ENCODE results near the gene LRIG2.
"Not testable (repeated sequence)": the region's sequence is repeated elsewhere in the genome, so short reads cannot be mapped to it uniquely, and the experiment has no call there.

The LRIG2 gene

DNA sequence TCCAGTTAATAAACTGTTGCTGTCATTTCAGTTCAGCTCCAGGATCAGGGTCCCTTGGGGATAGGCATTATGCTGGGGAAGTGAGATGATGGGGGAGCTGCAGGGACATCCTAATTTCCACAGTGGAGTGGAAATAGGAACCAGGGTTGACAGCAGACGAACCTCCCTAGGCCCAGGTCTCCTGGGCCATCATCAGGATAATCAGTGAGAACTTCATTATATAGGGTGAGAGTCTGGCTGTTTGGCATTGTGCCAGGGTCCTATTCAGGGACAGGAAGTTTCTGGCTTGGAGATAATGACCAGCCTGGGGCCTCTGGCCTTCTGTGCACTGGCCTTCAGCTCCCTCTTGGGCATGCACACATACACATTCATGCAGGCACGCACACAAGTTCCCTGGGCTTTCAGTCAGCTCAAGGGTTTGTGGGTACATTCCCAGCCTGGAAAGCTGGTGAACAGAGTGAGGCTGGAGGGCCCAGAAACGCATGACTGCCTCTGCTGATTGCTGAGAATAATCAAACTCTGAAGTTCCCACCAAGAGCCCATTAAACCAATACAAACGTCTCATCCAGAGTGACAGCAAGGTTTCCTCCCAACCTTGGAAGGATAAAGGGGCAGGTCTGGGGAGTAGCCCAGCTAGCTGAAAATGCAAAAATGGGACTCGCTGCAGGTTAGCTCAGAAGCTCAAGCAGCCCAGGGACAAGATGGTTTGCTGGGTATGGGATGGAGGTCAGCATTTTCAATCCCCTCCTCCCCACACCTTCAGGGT is 13.9 kb upstream of the LRIG2 start:
- FAIRE-seq, result no peak
- DNase-seq (ENCODE audit: insufficient read length, low spot score), result no peak

DNA sequence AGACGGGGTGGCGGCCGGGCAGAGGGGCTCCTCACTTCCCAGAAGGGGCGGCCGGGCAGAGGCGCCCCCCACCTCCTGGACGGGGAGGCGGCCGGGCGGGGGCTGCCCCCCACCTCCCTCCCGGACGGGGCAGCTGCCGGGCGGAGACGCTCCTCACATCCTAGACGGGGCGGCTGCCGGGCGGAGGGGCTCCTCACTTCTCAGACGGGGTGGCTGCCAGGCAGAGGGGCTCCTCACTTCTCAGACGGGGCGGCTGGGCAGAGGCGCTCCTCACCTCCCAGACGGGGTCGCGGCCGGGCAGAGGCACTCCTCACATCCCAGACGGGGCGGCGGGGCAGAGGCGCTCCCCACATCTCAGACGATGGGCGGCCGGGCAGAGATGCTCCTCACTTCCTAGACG is 9.5 kb upstream of the LRIG2 start:
- not testable (repeated sequence) for FAIRE-seq; DNase-seq (ENCODE audit: insufficient read length, low spot score)

DNA sequence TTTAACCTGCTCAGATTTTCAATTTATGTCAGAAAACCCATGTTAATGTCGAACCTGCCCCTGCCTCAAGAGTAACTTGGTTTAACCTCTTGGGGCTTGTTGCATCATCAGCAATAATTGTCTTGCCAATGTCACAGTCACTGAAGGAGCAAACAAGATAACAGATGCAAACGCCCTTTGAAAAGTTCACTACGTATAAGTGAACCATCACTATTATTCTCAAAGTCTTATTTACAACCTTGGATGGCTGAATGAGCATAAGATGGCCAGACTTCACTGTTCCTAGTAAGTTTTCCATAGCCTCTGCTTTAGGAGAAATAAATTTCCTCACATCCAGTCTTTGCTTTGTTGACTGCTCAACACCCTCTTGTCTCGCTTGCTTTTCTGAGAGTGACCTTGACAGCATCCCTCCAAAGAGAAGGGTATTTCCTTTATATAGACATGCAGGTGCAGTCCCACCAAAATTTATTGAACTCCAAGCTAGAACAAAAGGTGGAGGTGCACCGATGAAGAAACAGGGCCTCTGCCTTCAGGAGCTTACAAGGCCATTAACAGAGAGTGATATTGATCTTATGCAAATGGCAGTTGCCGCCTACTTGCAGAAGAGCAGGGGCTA is 749 bp upstream of the LRIG2 start:
- no peak for FAIRE-seq

DNA sequence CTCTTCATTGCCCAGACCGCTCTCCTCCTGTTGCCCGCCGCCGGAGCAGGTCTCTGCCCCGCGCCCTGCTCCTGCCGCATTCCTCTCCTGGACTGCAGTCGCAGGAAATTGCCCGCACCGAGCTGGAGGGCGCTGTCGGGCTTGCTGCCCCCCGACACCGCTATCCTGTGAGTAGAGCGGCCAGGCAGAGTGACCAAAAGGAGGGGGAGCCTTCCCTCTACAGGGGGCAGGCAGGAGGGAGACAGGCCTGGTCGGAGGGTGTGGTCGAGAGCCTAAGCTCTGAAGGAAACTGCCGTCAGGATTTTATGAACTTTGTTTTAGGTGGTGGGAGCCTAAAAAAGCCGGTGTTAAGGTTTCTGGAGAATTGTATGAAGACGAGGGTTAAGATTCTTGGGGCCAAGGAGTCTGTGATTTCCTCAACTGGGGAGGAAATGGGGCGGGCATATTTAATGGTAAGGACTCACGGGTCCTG is 517 bp downstream of the LRIG2 start:
- FAIRE-seq (no peak), DNase-seq (ENCODE audit: insufficient read length, low spot score) (no peak)

More for the DNA sequence above, 749 bp upstream of the LRIG2 start:
- DNase-seq (ENCODE audit: insufficient read length, low spot score), result no peak

DNA sequence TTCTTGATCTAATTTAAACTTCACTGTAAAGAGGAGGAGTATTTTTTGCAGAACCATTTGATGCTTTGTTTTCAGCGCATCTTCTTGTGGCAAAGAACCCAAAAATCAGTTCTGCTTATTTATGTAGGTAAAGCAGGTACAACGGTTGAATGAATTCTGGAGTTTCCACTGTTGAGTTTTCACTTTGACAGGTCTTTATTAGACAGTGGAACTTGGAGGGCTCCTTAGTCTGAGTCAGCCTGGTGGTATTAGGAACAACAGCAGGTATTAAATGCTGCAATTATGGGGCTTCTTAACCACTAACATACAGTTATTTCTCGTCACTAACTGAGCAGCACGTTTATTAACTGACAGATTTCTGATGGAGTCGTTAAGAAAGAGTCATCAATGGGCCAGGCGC is 1.2 kb downstream of the LRIG2 start:
- FAIRE-seq, result no peak
- no peak for DNase-seq (ENCODE audit: insufficient read length, low spot score)

DNA sequence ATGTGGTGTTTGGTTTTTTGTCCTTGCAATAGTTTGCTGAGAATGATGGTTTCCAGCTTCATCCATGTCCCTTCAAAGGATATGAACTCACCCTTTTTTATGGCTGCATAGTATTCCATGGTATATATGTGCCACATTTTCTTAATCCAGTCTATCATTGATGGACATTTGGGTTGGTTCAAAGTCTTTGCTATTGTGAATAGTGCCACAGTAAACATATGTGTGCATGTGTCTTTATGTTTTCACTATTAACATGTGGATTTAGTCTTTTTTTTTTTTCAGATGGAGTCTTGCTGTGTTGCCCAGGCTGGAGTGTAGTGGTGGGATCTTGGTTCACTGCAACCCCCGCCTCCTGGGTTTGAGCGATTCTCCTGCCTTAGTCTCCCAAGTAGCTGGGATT is 5.0 kb downstream of the LRIG2 start:
- not testable (repeated sequence) for FAIRE-seq; DNase-seq (ENCODE audit: insufficient read length, low spot score)

DNA sequence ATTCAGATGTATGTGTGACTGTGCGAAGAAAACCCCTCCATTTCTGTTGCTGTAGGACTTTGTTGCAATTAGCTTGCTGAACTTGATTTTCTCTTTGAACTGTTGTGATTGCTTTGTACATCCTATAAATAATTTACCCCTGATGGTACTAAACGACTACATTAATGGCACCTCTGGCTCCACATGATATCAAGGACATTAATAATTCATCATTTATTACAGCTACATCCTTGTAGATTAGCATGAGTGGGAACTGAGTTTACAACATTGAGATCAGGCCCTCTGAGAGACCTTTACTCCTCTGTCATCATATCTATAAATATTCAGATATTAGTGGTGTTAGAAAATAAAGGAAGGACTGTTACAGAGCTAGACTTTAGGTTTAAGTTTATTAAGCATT is 13.5 kb downstream of the LRIG2 start:
- FAIRE-seq, result no peak

DNA sequence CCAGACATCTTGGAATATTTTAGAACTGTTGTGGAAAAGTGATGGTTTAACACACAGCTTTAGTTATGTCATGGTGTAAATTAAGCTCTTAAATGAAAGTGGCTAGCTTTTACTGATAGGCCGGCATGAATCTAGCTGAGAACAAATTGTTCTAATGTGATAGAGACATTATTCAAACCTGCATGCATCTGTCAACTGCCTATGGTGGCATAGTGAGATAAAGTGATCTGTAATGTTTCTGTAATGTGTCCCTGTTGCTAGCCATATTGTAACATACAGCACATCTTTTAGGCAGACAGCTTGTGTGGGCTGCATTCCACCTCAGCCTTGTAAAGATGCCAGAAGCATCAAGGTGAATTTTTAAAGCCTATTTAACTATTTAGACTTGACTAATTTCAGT is 16.0 kb downstream of the LRIG2 start:
- DNase-seq (ENCODE audit: insufficient read length, low spot score) (no peak), FAIRE-seq (no peak)

More for the DNA sequence above, 13.5 kb downstream of the LRIG2 start:
- no peak for DNase-seq (ENCODE audit: insufficient read length, low spot score)

DNA sequence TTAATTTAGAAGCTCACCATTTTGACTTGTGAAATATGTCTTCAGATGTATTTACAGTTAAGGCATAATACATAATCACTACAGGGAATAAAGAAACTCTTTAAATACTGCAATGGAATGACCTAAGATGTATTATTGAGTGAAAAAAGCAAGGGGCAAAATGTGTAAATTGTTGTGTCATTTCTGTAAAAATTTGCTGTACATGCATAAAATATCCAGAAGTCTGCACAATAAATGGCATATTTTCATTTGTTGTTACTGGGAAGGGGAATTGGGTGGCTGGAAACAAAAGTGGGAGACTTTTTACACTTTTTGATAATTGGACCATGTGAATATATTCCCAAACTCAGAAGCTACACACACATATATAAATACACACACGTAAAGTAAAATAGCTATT is 17.1 kb downstream of the LRIG2 start:
- FAIRE-seq, result no peak
- DNase-seq (ENCODE audit: insufficient read length, low spot score), result no peak

DNA sequence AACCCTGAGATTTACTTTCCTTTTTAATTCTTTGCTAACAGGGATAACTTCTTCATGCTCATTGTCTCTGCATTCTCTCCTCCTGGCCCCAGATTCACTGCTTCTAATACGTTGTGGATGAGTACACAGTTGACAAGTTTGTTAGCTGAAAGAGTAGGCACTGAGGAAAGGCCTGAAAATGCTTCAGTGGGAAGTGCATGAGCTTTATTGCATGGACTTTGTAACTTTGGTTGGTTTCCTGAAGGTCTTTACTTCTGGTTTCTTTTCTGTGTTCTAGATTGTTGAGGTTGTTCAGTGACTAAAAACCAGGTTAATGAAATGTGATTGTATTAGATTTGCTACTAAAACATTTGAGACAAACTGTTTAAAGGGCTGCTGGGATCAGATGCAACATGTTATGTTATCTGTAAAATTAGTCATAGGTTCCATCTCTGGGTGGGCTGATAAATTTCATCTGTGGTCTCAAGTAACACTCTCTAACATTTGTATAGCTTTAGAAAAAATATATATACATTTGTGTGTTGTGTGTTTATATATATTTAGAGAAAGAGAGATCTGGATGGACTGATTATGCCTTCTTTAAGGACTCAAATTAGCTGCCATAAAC is 19.1 kb downstream of the LRIG2 start:
- DNase-seq (ENCODE audit: insufficient read length, low spot score) (no peak), FAIRE-seq (peak; percentile 42)

DNA sequence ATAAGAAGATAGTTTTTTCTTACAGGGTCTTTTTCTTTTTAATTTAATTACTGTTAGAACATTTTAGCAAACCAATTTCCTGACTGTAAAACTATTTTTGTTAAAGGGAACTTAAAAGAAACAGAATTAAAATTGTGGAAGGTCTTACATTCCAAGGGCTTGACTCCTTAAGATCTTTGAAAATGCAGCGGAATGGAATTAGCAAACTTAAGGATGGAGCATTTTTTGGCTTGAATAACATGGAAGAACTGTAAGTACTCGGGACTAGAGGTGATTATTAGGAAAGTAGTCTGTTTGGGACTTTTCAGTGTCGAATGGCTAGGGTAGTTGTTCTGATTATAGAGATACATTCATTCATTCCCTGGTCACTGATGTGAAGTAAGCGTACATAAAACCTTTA is 21.5 kb downstream of the LRIG2 start:
- DNase-seq (ENCODE audit: insufficient read length, low spot score), result no peak
- no peak for FAIRE-seq

DNA sequence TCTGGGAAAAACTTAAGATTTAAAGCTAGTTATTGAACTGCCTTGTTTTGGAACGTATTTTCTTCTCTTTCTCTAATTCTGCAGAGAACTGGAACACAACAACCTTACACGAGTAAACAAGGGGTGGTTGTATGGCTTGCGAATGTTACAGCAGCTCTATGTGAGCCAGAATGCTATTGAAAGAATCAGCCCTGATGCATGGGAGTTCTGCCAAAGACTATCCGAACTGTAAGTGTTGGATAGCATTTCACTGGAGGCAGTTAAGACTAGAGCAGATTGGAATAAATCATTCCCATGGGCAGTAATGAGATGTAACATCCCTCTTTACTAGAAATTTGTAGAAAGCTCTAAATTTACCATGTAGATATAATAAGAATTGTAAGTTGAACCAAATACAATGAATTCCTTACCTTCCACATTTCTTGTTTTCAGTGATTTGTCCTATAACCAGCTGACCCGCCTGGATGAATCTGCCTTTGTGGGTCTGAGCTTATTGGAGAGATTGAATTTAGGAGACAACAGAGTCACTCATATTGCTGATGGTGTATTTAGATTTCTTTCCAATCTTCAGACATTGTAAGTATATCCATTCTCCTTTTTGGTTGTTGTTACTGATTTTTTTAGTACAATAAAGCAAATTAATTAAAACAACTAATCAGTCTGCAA is 22.9 kb downstream of the LRIG2 start:
- no peak for FAIRE-seq
- DNase-seq (ENCODE audit: insufficient read length, low spot score), result no peak

DNA sequence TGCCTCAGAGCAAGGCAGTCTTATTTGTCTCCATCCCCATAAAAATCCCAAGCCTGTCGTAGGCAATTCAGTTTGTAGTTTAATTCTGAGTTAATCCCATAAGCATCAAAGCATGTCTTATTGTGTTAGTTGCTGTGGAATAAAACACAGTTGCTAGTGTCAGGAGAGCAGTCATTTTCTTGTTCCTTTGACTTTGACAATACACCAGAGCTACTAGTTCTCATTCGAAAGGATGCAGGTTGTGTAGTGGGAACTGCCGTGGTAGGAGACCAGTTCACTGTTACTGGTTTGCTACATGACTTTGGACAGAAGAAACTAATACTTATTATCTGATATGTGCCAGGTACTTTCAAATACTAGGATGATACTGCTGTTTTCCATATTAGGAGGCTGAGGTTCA is 23.5 kb downstream of the LRIG2 start:
- no peak for DNase-seq (ENCODE audit: insufficient read length, low spot score)

DNA sequence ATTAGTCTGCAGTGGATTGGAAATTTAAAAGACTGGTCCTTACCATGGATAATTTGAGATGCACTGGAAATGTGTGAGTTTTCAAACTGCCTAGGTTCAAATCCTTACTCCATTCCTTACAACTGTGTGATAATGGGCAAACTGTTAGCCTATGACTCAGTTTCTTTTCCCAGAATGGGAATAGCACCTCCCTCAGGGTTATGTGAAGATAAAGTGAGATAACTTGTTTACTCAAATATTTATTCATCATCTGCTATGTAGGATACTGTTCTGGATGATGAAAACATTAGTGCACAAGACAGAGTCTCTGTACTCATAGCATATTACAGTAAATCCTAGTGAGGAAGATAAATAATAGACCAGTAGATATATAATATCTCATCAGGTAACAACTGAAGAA is 28.6 kb downstream of the LRIG2 start:
- DNase-seq (ENCODE audit: insufficient read length, low spot score), result no peak
- FAIRE-seq, result no peak

More for the DNA sequence above, 23.5 kb downstream of the LRIG2 start:
- no peak for FAIRE-seq

DNA sequence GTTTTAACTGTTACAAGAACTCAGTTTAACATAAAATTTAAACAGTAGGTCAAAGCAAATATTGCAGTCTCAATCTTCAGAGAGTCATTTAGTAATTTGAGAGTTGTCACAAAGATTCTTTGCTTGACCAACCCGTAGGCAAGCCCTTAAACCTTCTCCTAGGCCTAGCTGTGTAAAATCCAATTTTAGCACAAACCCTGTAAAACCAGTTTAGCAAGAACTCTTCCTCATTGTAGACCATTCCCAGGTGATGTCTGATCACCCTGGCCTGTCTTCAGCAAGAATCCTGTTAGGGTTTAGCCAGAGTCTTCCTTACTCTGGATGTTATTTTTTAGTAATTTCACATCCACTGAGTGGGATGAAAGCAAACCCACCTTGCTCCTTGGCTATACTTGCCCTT is 30.1 kb downstream of the LRIG2 start:
- no peak for FAIRE-seq
- DNase-seq (ENCODE audit: insufficient read length, low spot score), result no peak

DNA sequence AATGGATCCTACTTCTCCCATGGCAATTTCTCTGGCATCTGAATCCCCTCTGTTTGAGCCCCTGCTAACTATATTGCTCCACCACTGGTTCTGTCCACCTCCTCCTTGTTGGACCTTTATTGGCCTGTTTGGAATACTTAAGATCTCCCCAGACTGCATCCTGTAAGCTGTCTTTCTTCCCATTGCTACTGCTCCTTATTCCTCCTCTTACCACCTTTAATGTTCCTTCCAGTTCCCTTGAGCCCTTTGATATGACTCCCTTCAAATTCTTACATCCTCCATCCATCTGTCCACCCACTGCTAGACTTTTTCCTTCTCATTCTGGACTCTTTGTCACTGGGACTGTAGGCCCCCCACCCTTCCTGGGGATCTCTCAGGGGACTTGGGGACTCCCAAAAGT is 31.0 kb downstream of the LRIG2 start:
- FAIRE-seq, result no peak

DNA sequence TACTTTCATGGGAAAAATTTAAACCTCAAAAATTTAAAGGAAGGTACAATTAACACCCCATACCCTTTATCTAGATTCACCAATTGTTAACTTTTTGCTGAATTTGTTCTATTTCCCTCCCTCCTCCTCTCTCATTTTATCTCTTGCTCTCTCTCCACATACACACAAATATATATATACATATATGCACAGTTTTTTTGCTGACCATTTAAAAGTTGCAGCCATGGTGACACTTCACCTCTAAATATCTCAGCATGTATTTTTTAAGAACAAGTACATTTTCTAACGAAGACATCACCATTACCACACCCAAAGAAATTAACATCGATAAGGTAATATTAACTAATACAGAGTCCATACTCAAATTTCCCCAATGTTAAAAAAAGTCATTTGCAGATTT is 33.9 kb downstream of the LRIG2 start:
- DNase-seq (ENCODE audit: insufficient read length, low spot score) (no peak), FAIRE-seq (no peak)

More for the DNA sequence above, 31.0 kb downstream of the LRIG2 start:
- DNase-seq (ENCODE audit: insufficient read length, low spot score), result no peak

DNA sequence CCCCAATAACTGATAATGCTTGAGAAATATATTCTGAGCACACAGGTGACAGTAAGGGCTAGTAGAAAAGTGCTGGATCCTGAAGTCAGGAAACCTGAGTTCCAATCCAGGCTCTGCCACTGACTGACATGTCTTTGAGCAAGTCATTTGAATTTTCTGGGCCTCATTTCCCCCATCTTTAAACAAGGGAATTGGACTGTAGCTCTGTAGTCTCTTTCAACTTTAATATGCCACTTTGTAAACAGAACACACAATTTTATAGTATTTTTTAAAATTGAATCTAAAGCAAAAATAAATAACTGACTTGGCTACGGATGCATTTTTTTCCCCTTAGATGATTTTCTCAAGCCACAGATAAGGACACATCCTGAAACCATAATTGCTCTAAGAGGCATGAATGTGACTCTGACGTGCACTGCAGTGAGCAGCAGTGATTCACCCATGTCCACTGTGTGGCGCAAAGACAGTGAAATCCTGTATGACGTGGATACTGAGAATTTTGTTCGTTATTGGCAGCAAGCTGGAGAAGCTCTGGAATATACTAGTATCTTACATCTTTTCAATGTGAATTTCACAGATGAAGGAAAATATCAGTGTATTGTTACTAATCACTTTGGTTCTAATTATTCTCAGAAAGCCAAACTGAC is 37.0 kb downstream of the LRIG2 start:
- DNase-seq (ENCODE audit: insufficient read length, low spot score) (no peak), FAIRE-seq (no peak)

DNA sequence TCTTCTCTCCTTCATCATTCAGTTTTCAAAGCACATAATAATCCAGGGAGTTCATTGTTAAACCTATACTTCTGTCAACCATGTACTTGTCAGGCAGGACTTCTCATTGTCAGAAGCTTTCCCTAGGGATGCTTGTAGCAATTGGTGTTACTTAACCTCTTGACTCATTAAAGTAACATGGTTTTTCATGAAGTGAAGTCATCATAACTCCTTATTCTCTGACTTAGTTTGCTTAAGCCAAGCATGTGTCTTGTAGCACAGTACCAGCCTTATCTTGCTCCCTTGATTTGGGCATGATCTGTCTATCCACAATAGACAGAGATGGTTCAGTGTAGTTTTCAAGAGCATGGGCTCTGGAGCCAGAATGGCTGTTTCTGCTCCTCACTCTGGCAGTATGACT is 45.3 kb downstream of the LRIG2 start:
- FAIRE-seq (no peak), DNase-seq (ENCODE audit: insufficient read length, low spot score) (no peak)

DNA sequence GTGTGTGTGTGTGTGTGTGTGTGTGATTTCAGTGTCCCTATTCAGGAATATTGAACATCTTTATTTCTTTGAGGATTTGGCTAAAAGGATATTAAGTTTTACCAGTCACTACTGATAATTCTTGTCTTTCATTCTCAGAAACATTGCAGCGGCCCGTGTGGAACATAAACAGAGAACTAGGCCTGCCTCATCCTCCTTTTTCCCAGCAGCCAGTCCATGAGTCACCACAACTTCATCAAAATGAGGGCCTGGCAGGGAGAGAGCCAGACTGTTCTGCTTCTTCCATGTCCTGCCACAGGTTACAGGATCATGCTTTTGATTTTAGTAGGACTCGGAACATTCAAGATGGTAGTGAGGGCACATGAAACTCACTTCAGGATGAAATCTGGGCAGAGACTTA is 50.7 kb downstream of the LRIG2 start:
- no peak for FAIRE-seq
- no peak for DNase-seq (ENCODE audit: insufficient read length, low spot score)

DNA sequence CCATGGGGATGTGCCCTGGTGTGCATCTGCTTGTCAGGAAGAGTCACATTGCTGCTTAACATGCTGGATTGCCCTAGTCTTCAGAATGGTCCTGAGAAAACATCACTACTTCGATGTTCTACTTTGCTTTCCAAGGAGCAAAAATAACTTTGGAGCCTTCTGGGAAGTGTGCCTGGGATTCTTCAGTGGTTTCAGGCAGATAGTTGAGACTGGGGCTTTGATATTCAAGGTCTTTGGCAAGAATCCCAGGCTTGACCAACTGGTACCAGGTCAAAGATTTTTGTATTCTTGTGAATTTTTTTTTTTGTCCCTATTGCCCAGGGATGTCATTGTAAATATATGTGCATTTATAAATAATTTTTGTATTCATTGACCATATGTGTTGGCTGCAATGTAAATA is 51.4 kb downstream of the LRIG2 start:
- FAIRE-seq (no peak), DNase-seq (ENCODE audit: insufficient read length, low spot score) (no peak)
